Kidney tubule cell (primary cell): ENCODE results near the gene KMT5C.
"Not testable (repeated sequence)": the region's sequence is repeated elsewhere in the genome, so short reads cannot be mapped to it uniquely, and the experiment has no call there.

Experiments
- DNase-seq: peaks from one replicate; pipeline ENCODE4 v3.0.0-alpha.2; 2018; ENCODE audit warnings: low spot score

Gene KMT5C

DNA sequence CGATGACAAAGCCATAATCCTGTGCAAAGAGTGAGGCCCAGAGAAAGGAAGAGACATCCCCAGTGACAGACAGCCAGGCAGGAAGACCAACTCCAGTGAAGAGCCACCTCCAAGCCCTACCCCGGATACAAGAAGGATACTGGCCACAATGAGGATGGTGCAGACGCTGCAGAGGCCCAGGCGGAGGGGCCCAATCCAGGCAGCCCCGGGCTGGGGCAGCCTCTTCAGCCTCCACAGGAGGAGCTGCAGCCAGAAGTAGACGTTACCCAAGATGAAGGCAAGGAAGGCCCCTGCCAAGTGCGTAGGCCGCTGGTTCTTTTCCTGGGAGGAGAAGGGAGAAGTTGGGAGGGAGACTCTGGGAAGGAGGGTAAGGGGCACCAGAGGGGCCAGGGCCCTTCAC lies 23.0 kb upstream of the KMT5C start:
- DNase-seq: no peak

DNA sequence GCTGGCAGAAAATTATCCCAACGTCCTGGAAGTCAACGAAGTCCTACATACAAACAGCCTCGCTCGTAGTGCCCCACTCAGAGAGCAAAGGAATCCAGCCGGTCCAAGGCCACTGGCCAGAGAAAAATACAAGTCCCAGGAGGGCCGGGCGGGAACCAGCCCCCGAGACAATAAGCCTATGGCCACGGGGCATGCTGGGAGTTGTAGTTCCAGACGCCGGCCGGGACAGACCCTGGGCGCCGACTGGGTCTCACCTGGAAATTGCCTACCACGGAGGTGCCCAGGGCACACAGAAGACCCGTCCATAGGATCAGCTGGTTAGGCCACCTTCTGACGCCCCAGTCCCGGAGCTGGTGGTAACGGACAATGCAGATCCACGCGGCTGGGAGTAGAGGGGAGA lies 19.9 kb upstream of the KMT5C start:
- no peak for DNase-seq

DNA sequence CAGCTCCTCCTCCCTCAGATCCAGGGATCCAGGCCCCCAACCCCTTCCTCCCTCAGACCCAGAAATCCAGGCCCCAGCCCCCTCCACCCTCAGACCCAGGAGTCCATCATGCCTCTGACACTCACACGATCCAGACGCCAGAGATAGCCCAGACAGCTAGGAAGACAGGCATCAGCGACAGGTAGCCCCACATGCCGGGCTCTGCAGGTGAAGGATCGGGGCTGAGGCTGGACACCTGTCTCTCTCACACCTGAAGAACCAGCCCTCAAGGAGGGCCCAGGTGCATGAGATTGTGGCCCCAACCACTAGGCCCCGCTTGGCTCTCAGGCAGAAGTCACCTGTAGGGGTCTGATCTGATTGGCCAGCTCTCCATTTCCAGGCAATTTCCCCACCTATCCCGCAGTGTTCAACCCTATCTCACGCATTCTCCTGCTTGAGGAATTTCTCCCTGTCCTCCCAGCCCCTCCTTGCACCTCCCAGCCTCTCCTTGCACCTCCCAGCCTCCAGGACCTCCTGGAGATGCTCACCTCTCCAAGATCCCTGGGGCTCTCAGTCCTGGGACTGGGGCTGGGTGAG lies 18.7 kb upstream of the KMT5C start:
- no peak for DNase-seq

DNA sequence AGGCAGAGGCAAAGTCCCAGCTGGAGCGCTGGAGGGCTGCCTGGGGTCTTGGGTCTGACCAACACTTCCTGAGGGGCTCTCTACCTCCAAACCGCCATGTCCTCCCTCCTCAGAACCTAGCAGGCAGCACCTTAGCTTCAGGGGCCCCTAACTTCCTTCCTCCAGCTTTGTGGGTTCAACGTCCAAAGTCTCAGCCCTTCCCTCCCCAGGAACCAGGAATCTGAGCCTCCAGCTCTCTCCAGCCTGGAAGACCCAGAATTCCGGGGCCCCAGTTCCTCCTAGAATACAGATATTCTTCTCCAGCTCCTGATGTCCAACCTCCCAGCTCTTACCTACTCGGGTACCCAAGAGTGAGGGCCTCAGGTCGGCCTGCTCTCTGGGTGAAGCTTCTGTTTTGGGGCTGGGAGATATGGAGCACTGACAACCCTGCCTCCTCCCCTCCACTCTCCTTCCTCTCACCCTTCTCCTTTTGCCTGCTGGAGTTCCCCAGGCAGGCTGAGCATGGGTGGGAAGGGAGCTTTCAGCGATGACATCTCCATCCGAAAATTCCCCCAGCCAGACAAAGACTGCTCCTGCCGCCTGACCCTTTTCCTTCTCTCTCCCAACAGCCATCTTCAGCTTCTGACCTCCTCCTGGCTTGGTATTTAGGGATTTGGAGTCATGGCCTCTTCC lies 18.1 kb upstream of the KMT5C start:
- no peak for DNase-seq

DNA sequence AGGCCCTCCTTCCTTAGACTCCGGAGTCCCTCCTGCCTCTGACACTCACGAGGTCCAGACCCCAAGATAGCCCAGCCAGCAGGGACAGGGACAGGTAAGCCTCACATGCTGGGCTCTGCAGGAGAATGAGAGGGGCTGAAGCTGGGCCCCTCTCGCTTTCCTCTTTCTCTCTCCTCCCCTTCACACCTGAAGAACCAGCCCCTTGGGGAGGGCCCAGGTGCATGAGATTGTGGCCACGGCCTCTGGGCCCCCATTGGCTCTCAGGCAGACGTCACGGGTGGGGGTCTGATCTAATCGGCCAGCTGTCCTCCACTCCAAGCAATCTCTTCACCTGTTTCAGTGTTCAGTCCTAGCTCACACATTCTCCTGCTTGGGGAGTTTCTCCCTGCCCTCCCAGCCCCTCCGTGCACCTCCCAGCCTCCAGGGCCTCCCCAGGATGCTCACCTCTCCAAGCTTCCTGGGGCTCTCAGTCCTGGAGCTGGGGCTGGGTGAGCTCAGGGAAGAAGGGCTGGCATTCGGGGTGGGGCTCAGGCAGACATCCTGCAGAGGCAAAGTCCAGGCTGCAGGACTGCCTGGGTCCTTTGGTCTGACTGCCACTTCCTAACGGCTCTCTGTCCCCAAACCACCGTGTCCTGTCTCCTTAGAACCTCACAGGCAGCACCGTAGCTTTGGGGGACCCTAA lies 17.3 kb upstream of the KMT5C start:
- DNase-seq: no peak

DNA sequence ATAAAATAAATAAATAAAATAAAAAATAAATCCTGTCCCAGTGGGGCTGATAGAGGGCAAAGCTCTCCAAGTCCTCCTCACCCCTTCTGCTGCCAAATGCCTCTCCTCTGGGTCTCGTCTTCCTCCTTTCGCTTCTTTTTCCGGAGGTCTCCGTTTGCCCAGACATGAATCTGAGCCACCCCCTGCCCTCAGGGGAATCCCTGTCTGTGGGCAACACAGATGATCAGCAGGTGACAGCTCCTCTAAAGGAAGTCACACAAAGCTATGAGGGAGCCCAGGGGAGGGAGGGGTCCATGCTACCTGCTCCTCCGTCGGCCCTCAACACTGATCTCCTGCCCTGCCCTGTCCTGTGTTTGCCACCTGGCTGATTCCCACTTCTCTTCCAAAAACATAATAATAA lies 15.0 kb upstream of the KMT5C start:
- DNase-seq: no peak

DNA sequence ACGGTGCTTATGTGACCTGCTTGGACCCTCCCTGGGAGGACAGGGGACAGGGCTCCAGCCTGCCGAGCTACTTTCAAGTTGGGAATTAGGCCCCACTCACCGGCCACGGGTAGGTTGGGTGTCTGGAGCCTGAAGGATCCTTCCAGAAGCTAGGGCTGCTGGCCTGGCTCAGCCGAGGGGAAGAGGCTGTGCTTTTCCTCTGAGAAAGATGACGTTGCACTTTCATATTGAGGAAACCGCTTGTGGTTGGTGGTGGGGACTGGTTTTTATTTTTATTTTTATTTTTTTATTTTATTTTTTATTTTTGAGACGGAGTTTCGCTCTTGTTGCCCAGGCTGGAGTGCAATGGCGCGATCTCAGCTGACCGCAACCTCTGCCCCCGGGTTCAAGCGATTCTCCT lies 14.5 kb upstream of the KMT5C start, which contains the start of gene TMEM150B:
TMEM150B (minus strand) TSS at position 170 of the 400 bp plus-strand sequence. CDS start 4,305 bp downstream, outside the sequence.
- no peak for DNase-seq

DNA sequence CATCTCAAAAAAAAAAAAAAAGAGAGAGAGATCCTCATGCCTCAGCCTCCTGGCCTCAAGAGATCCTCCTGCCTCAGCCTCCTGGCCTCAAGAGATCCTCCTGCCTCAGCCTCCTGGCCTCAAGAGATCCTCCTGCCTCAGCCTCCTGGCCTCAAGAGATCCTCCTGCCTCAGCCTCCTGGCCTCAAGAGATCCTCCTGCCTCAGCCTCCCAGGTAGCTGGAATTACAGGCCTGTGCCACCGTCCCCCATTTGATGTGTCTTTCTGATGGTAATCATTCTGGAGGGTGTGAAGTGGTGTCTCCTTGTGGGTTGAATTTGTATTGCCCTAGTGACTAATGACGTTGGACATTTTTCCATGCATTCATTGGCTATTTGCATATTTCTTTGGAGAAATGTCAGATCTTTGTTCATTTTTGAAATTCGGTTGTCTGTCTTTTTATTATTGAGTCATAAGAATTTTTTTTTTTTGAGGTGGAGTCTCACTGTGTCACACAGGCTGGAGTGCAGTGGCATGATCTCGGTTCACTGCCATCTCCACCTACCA lies 10.8 kb upstream of the KMT5C start:
- not testable (repeated sequence) for DNase-seq

DNA sequence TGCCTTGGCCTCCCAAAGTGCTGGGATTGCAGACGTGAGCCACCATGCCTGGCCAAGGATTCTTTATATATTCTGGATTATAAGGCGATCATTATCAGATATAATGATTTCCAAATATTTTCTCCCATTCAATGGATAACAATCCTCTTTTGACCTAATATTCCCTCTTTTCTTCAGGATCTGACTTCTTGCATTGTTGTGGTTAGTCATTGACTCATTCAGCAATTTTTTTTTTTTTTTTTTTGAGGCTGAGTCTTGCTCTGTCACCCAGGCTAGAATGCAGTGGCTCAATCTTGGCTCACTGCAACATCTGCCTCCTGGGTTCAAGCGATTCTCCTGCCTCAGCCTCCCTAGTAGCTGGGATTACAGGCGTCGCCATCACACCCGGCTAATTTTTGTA lies 9.9 kb upstream of the KMT5C start:
- DNase-seq: peak; percentile 54

DNA sequence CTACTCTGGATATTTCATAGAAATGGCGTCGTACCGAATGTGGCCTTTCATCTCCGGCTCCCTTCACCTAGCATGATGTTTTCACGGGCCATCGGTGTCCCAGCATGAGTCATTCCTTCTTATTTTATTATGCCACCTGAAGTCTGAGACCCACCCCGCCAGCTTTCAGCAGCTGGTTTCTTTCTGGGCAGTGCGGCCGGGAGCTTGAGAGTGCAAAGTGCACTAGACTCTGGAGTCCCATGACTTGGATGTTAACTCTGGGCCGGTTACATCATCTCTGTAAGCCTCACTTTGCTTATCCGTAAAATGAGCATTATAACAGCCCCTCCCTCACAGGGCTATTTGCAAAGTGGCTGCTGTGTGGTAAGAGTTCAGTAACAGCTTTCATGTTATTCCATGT lies 5.8 kb upstream of the KMT5C start:
- peak; percentile 55 for DNase-seq

DNA sequence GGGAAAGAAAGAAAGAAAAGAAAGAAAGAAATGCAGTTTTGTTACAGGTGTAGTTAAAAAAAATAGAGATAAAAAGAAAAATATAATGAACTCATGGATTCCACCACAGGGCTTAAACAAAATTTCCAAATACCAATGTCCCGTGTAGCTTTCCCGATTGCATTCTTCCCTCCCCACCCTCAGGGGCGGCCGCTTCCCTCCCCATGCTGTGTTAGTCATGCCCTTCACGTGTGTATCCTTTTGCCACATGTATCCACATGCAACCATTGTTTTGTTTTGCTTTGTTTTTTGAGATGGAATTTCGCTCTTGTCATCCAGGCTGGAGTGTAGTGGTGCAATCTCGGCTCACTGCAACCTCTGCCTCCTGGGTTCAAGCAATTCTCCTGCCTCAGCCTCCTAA lies 3.6 kb upstream of the KMT5C start:
- no peak for DNase-seq

DNA sequence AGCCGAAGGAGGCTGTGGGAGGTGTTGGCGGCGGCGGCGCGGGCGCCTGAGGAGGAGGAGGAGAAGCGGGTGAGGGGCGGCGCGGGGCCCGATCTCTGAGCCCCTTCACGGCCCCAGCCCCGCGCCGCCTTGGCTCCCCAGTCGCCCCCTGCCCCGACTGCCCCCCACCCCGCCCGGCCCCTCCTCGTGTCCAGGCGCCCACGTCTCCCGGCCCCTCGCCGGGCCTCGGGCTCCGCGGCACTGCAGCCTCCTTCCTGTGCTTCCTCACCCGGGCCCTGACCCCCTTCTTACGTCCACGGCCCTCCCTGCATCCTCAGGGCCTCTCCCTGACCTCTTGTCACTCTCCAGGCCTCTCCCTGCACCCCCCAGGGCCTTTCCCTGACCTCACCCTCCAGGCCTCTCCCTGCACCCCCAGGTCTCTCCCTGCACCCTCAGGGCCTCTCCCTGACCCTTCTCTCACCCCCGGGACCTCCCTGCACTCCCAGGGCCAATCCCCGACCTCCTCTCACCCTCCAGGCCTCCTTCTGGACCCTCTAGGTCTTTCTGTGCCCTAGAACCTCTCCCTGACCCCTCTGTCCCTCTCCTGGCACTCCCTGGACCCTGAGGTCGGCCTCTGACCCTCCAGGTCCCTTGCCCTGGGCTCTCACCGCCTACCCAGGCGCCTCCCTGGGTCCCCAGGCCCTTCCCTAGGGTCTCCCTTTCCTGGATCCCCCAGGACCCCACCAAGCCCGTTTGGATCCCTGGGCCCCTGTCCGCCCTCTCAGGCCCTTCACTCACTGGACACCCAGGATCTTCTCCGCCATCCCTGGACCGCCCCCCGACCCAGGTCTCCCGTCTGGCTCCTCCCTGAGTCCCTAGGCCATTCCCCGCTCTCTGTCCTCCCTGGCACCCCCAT lies 460 bp downstream of the KMT5C start:
- DNase-seq: no peak

DNA sequence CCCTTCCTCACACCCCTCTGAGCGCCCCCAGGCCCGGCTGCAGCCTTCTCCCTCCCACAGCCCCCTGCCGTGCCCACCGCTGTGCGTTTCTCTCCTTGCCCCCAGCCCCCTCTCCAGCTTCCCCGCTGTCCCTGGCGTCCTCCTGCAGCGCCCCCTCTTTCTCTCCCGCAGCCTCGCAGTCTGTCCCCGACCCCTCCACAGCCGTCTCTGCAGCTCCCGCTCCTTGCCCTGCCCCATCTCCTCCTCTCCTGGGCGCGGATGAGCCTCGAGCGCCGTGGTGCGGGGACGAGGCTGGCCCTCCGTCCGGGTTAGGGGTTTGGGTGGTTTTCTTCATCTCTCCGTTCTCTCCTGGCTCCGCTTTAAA lies 1.1 kb downstream of the KMT5C start:
- DNase-seq: no peak

DNA sequence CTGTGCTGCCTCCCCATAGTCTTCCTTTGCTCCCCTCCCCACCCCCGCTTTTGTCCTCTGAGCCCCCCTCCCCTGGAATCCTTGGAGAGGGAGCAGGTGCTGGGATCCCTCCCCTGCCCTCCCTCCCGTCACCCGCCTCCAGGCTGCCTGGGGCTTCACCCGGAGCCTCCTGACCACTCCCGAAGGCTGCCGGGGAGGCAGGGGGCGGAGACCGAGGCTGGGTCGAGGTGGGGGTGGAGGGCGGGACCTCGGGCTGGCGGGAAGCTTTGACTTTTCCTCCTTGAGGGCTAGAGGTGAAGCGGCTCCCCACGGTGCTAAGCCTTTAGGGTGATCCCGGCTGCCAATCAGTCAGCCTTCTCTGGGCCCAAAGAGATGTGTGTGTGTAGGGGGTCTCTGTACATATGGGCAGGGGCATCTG lies 1.5 kb downstream of the KMT5C start:
- DNase-seq: peak; percentile 76

DNA sequence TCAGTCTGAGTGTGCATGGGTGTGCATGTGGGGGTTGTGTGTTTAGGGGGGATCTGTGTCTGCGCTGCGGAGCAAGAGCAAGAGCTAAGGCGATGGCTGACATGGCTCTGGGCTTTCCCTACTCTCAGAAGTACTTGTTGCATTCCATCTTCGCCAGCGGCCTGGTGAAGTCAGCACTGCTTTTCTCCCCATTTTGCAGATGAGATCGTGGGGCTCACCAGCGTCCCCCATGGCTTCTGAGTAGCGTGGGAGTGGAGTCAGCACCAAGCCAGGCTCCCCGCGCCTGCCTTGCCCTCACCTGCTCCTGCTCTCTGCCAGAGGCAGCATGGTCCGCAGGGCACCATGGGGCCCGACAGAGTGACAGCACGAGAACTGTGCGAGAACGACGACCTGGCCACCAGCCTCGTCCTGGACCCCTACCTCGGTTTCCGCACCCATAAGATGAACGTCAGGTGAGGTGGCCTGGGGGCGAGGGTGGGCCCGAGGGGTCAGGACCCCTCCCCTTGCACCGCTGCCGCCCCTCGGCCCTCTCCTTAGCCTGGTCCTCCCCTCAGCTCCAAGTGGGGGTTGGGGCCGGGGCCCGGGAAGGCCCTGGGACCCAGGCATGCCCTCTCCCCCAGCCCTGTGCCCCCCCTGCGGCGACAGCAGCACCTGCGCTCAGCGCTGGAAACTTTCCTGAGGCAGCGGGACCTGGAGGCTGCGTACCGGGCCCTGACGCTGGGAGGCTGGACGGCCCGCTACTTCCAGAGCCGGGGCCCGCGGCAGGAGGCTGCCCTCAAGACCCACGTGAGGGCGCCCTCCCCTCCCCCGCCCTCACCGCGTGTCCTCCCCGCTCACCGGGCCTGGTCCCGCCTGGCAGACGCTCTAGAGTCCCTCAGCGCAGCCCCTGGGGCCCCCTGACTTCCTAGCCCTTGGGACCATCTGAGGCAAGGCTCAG lies 2.2 kb downstream of the KMT5C start:
- DNase-seq: no peak

DNA sequence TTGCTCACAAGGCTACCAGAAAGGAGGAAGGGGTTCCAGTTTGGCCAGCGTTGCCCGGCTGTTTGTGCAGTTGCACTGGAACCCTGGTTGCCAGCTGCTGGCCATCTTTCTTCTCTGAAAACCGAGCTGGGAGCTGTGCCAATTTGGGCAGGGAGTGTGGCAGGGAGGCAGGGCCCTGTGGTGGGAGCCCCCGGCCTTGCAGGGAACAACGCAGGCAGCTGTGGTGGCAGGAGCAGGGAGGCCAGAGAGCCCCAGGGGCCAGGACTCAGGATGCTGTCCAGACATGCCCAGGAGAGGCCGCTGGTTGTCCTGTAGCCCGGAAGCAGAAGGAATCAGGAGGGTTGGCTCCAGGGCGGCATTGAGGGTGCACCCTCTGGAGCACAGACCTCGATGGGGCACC lies 4.8 kb downstream of the KMT5C start:
- no peak for DNase-seq

DNA sequence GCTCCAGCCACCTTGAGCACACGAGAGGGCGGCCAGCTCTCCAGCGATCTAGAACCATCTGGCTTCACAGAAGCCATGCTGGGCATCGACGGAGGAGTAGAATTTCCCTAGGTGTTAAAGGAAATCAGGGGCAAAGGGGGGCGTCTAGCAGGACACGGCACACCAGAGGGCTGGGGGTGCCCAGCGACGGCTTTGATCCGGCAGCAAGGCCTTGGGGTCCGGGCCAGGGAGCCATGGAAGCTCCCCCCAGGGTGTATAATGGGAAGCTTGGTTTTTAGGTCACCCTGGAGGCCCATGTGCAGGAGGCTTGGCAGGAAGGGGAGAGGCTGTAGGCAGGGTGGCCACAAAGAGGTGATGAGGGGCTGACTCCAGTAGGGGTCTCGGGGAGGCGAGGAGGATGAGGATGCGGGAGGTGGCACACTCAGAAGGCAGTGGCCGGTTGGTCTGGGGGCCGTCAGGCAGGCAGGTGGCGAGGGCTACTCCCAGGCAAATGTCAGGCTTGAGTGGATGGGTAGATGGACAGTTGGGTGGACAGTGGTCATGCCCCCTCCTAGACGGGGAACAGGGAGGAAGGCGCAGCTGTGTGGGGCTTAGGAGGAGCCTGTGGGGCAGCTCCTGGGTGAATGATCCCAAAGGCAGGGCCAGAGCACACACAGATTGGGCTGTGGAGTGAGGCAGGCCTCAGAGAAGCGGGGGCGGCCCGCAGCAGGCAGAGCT lies 5.6 kb downstream of the KMT5C start:
- DNase-seq: no peak

DNA sequence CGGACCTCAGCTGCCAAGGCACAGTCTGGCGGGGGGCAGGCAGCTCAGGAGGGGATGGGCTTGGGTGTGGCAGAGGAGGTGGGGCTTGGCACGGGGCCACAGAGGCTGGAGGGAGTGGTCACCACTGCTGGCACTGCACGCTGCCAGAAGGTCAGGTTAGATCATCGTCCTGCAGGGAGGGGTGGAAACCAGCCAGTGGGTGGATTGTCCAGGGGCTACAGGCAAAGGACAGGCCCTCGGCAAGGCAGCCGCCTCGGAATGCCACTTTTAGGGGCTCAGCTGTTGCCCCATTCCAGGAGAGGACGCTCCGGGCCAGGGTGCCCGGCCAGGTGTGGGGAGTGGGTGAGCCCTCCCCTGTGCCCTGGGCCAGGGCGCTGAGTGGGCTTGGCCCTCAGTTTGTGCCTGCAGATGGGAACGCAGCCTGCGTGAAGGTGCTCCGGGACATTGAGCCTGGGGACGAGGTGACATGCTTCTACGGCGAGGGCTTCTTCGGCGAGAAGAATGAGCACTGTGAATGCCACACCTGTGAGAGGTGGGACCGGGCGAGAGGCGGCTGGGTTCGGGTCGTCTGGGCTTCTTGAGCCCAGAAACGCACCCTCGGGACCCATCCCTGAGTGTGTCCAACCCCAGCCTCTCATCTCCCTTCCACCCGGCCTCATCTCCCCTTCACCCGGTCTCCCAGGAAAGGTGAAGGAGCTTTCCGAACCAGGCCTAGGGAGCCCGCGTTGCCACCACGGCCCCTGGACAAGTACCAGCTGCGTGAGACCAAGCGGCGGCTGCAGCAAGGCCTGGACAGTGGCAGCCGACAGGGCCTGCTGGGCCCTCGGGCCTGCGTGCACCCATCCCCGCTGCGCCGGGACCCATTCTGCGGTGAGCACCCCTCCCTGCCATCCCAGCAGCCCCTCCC lies 6.4 kb downstream of the KMT5C start:
- DNase-seq: no peak

DNA sequence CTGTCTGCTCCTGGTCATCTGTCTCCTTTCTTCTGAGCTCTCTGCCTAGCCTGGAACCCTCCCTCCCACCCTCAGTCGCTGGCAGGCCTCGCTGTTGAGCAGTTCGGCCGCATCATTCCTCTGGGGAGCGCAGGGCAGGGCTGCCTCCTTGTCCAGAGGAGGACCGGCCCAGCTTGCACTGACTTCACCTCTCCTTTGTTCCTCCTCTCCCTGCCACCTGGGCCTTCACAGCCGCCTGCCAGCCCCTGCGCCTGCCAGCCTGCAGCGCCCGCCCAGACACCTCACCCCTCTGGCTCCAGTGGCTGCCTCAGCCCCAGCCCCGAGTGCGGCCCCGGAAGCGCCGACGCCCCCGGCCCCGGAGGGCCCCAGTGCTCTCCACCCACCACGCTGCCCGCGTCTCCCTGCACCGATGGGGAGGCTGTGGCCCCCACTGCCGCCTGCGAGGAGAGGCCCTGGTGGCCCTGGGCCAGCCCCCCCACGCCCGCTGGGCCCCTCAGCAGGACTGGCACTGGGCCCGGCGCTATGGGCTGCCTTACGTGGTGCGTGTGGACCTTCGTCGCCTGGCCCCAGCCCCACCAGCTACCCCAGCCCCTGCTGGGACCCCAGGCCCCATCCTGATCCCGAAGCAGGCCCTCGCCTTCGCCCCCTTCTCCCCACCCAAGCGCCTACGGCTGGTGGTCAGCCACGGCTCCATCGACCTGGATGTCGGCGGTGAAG lies 7.2 kb downstream of the KMT5C start:
- no peak for DNase-seq
